Erythroblast (primary cell): ENCODE data around the gene ARHGAP6.

Source experiments
- DNase-seq, 2 experiments: peaks; one replicate each; lab custom pipeline; 2025; lab: John Stamatoyannopoulos, UW
- GATA1 ChIP-seq: IDR thresholded peaks from 2 replicates; pipeline ENCODE4 v1.6.1; 2011; ENCODE audit warnings: low read depth, mild to moderate bottlenecking, control low read depth, low read length, moderate library complexity
- POLR2A ChIP-seq: IDR thresholded peaks from 2 replicates; pipeline ENCODE4 v1.6.1; 2011; ENCODE audit warnings: mild to moderate bottlenecking, low read length

ARHGAP6 gene

GRCh38 chrX:11414091-11414490 lies 251.6 kb downstream of the ARHGAP6 start:
- DNase-seq, result no peak
- TF ChIP-seq GATA1, result no peak
- TF ChIP-seq POLR2A, result no peak

GRCh38 chrX:11412715-11413623 lies 252.8 kb downstream of the ARHGAP6 start:
- peak in 1 of 2 experiments; percentile 3 for DNase-seq
- no peak for TF ChIP-seq POLR2A
- TF ChIP-seq GATA1, result no peak

GRCh38 chrX:11409957-11410356 lies 255.8 kb downstream of the ARHGAP6 start:
- TF ChIP-seq POLR2A (no peak), GATA1 (no peak)
- DNase-seq, result no peak

DNA sequence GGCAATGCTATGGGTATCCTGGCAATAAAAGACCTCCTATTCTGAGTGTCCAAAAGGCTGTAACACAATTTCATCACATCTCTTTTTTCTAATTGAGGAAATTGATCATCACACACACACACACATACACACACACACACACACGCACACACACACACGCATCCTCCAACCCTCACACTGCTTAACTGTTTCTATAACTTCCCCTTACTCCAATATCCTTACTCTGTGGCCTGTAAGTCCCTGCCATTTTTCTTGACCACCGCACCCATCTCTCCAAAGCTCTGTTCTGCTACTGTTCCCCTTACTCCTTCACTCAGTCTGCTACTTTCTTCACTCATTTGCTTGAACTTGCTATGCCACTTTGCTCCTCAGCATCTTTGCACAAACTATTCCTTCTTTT lies 256.9 kb downstream of the ARHGAP6 start:
- TF ChIP-seq GATA1, result no peak
- TF ChIP-seq POLR2A, result no peak
- no peak for DNase-seq

DNA sequence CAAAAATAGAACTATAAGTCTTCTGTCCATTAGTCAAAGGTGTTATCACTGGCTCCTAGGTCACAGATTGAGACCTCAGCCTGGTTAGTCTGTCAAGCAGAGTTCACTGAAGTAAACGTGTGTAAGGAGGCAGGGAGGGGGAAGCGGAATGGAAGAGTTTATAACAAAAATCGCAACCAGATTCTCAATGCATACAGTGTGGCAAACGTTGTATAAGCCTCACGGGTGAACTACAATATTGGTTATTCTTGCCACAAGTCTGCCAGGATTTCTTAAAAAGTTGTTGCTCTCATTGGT lies 257.7 kb downstream of the ARHGAP6 start:
- TF ChIP-seq GATA1 (no peak), POLR2A (no peak)

DNA sequence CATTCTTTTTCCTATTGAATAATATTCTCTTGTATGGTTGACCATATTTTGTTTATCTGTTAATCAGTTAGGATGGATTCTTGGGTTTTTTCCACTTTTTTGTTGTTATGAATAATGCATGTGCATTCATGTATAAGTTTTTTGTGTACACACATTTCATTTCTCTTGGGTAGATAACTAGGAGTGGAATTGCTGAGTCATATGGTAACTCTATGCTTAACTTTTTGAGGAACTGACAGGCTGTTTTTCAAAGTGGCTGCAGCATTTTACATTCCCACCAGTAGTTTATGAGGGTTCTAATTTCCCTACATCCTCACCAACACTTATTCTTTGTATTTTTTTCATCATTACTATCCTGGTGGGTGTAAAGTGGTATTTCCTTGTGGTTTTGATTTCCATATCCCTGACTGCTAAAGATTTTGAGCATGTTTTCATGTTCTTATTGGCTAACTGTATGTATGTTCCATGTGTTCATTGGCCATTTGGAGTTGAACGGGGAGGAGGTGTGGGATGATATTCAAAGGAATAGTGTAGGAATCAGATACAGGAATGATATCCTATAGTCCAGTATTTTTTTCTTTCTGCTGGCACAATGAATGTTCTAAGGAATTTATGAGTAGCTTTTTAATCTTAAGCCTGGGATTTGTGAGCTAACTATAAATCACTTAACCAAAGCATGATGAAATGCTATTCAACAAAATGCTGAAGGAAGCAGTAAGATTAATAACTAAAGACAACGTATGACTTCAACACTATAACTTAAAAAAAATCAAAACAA lies 258.2 kb downstream of the ARHGAP6 start:
- TF ChIP-seq GATA1 (no peak), POLR2A (no peak)
- peak; percentile 34 to 43 for DNase-seq

More for the DNA sequence above, 257.7 kb downstream of the ARHGAP6 start:
- no peak for DNase-seq

DNA sequence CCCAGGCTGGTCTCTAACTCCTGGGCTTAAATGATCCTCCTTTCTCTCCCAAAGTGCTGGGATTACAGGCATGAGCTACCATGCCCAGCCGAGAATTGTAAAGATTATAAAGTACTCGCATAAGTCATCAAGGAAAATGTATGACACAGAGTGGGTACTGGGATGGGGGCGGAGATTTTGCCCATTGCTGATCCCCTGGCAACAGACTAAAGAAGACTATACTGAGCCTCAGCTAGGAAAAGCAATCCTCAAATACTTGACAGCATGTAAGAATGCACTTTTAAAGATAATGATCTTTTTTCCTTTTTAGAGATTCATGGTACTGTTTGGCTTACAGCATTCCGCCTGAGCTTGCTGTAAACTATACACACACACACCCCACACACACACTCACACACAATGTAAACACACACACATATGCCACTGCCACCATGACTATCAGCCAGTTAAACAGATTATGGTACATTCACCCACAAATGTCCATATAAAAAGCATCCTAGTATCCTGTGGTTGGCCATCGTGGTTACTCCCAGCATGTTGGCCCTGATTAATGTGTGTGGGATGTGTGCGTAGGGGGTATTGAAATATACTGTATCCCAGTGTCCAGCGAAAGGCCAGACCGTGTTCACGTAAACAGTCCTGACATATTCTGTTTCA lies 259.5 kb downstream of the ARHGAP6 start:
- no peak for DNase-seq
- no peak for TF ChIP-seq POLR2A
- TF ChIP-seq GATA1, result no peak

GRCh38 chrX:11403631-11404030 lies 262.1 kb downstream of the ARHGAP6 start:
- TF ChIP-seq GATA1, result no peak
- no peak for TF ChIP-seq POLR2A
- no peak for DNase-seq

DNA sequence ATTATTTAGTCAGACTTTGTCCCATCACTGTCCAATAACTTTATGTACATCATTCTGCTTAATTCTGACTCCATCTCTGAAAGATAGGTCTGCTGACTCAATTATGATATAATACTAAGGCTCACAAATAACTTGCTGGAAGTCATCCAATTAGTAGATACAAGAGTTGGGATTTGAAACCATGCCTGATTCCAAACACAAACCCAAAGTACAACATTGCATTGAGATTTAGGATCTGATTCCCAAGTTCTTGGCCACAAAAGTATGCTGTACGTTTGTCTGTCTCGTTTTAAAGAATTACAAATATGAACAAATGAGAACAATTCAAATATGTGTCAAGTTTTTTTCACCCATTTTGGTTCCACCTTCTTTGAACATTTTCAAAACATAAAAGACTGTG lies 263.8 kb downstream of the ARHGAP6 start:
- TF ChIP-seq GATA1, result no peak
- no peak for TF ChIP-seq POLR2A
- DNase-seq, result no peak

GRCh38 chrX:11399489-11400094 lies 266.1 kb downstream of the ARHGAP6 start:
- TF ChIP-seq POLR2A (no peak), GATA1 (no peak)
- DNase-seq, result no peak

GRCh38 chrX:11398785-11399184 lies 266.9 kb downstream of the ARHGAP6 start:
- no peak for DNase-seq
- TF ChIP-seq GATA1 (no peak), POLR2A (no peak)

- DNase-seq, result no peak
- no peak for TF ChIP-seq GATA1
- no peak for TF ChIP-seq POLR2A
Observed at GRCh38 chrX:11398139-11398538, 267.6 kb downstream of the ARHGAP6 start.

- no peak for TF ChIP-seq GATA1
- no peak for TF ChIP-seq POLR2A
- no peak for DNase-seq
Observed at GRCh38 chrX:11397680-11398079, 268.0 kb downstream of the ARHGAP6 start.
